B cell (primary cell): ENCODE results near the gene FES. TPM values are rescaled to one million over a fixed set of nuclear protein-coding genes. Genes with fewer than 3 reads are reported as not detected.

Source experiments
- ATAC-seq: fragments of 200-7000 bp; cut with Tn5 transposase; one replicate; pipeline ENCODE4 v1.10.0; 2021; ENCODE audit warnings: low read depth, mild to moderate bottlenecking, moderate number of reproducible peaks, moderate library complexity
- CTCF ChIA-PET: fragments of 350-600 bp; sonication (Branson Sonifier 250); formaldehyde crosslinking; loops from one replicate; lab custom pipeline; 2021; ENCODE audit warnings: antibody characterized with exemption, inconsistent platforms; lab: Charles Lee
- POLR2A ChIA-PET: fragments of 350-600 bp; sonication (Branson Sonifier 250); formaldehyde crosslinking; loops from one replicate; lab custom pipeline; 2021; ENCODE audit warnings: antibody characterized with exemption; lab: Charles Lee
- DNase-seq: peaks from one replicate; pipeline ENCODE4 v3.0.0; 2013
- H2AFZ ChIP-seq: 2 replicates; pipeline ENCODE4 v1.6.1; 2012; ENCODE audit warnings: mild to moderate bottlenecking, low read depth, low read length; ENCODE audit not compliant: insufficient read depth, poor library complexity, severe bottlenecking
- H3K27ac ChIP-seq, 2 donors: 1 replicate in 1 of 2; 2 replicates in 1 of 2; pipeline ENCODE4 v1.5.1; 2012 to 2013; ENCODE audit warnings: low read length in 2 of 2, mild to moderate bottlenecking in 2 of 2, moderate library complexity in 1 of 2
- H3K27me3 ChIP-seq, 4 experiments: fragments of 200-600 bp in 1 of 4; sonication (generic) in 1 of 4; replicated peaks in 1 of 4; 1 replicate in 2 of 4; 2 replicates in 2 of 4; pipeline versions ENCODE4 v1.6.1 to v1.7.0; 2013 to 2016; ENCODE audit warnings: low read length in 3 of 4, mild to moderate bottlenecking in 2 of 4, mixed read lengths in 1 of 4, moderate library complexity in 1 of 4; ENCODE audit not compliant: insufficient read depth in 4 of 4, control insufficient read depth in 3 of 4; ENCODE audit errors: control extremely low read depth in 1 of 4
- H3K36me3 ChIP-seq, 2 experiments: replicated peaks in 1 of 2; 1 replicate in 1 of 2; 2 replicates in 1 of 2; pipeline versions ENCODE4 v1.6.1 to v1.7.1; 2013; ENCODE audit warnings: low read length in 1 of 2; ENCODE audit not compliant: insufficient read depth in 2 of 2, control insufficient read depth in 1 of 2; ENCODE audit errors: control extremely low read depth in 1 of 2, extremely low read depth in 1 of 2
- H3K4me1 ChIP-seq, 2 donors: fragments of 200-600 bp in 1 of 2; sonication (generic) in 1 of 2; 1 replicate in 1 of 2; 2 replicates in 1 of 2; pipeline versions ENCODE4 v1.5.1 to v1.6.1; 2013 to 2017; ENCODE audit warnings: low read length in 2 of 2; ENCODE audit not compliant: control insufficient read depth in 2 of 2, insufficient read depth in 2 of 2
- H3K4me2 ChIP-seq: replicated peaks from 2 replicates; pipeline ENCODE3; 2012; ENCODE audit warnings: mild to moderate bottlenecking, low read depth, low read length; ENCODE audit not compliant: poor library complexity, severe bottlenecking
- H3K4me3 ChIP-seq, 5 experiments: fragments of 200-600 bp in 1 of 5; sonication (generic) in 1 of 5; 1 replicate in 3 of 5; 2 replicates in 2 of 5; pipeline versions ENCODE4 v1.5.1 to v1.7.0; 2011 to 2016; ENCODE audit warnings: low read length in 4 of 5, mild to moderate bottlenecking in 4 of 5, low read depth in 2 of 5, control low read depth in 1 of 5, moderate library complexity in 1 of 5; ENCODE audit not compliant: insufficient read depth in 1 of 5; ENCODE audit errors: control extremely low read depth in 1 of 5, extremely low read depth in 1 of 5
- H3K79me2 ChIP-seq: fragments of 200-600 bp; sonication (generic); one replicate; pipeline ENCODE4 v1.6.0; 2016; ENCODE audit warnings: low read length; ENCODE audit not compliant: control insufficient read depth, insufficient read depth
- H3K9ac ChIP-seq: fragments of 200-600 bp; sonication (generic); 2 replicates; pipeline ENCODE4 v1.6.1; 2017; ENCODE audit warnings: mild to moderate bottlenecking, low read length, moderate library complexity
- H3K9me3 ChIP-seq, 3 donors: one replicate each; pipeline versions ENCODE4 v1.6.1 to v1.7.1; 2013; ENCODE audit warnings: low read length in 2 of 3; ENCODE audit not compliant: control insufficient read depth in 2 of 3, insufficient read depth in 1 of 3; ENCODE audit errors: control extremely low read depth in 1 of 3
- H4K20me1 ChIP-seq: 2 replicates; pipeline ENCODE4 v1.6.0; 2012; ENCODE audit warnings: mild to moderate bottlenecking, low read length; ENCODE audit not compliant: insufficient read depth, control insufficient read depth, poor library complexity, severe bottlenecking
- H3K27ac Mint-ChIP-seq: one replicate; pipeline ENCODE4 v1.8.0; 2021; ENCODE audit warnings: mixed read lengths
- H3K27me3 Mint-ChIP-seq: one replicate; pipeline ENCODE4 v1.8.0; 2021; ENCODE audit warnings: mixed read lengths
- H3K4me1 Mint-ChIP-seq: one replicate; pipeline ENCODE4 v1.8.0; 2021; ENCODE audit warnings: mixed read lengths
- H3K4me3 Mint-ChIP-seq: one replicate; pipeline ENCODE4 v1.8.0; 2021; ENCODE audit warnings: mixed read lengths
- H3K9me3 Mint-ChIP-seq: one replicate; pipeline ENCODE4 v1.8.0; 2022; ENCODE audit warnings: mixed read lengths; ENCODE audit not compliant: insufficient read depth
- CTCF ChIP-seq: fragments of 200-600 bp; IDR thresholded peaks from one replicate; pipeline ENCODE4 v1.8.0; 2022; ENCODE audit warnings: antibody characterized with exemption, mild to moderate bottlenecking
- EZH2 ChIP-seq: IDR thresholded peaks from 2 replicates; pipeline ENCODE4 v1.6.1; 2012; ENCODE audit warnings: borderline replicate concordance, low read depth, mild to moderate bottlenecking, moderate library complexity, low read length; ENCODE audit not compliant: insufficient read depth, poor library complexity, severe bottlenecking
- WGBS: methylation state at CpG from one replicate; pipeline ENCODE4 v1.1.5; 2013; ENCODE audit warnings: missing lambda C conversion rate; ENCODE audit not compliant: insufficient coverage; 5-methylcytosine and 5-hydroxymethylcytosine counted together
- intact Hi-C: fragments of 100-400 bp; cut with micrococcal nuclease; formaldehyde crosslinking; loops from one replicate; pipeline ENCODE4 v1.10.0; 2022
- polyA plus RNA-seq: library from polyadenylated mRNA; depleted of rRNA; stranded (reverse); fragments of >200 nt; gene quantifications from 2 replicates; pipeline ENCODE4 v1.2.3, GENCODE V29; 2012
- total RNA-seq, 2 donors: library from RNA; stranded (reverse); fragments of 120-200 nt in 1 of 2; gene quantifications; 1 replicate in 1 of 2; 2 replicates in 1 of 2; pipeline versions ENCODE4 v1.2.3 to v1.2.4, GENCODE V29; 2013 to 2022

The FES gene
- total and polyA plus RNA-seq, 2 donors (not counting 1 experiment from before 2014, with no cell fraction given): 23.9 to 31.4 TPM

- Mint-ChIP-seq H3K27me3 (no peaks in the 10 kb centered on the region), H3K4me1 (peaks cover 20% of the 10 kb centered on the region), H3K9me3 (no peaks in the 10 kb centered on the region), H3K4me3 (no peak overlapping the region), H3K27ac (no peak overlapping the region)
- ATAC-seq (no peak), DNase-seq (no peak)
- POLR2A ChIA-PET: no interaction called here
- CTCF ChIA-PET: interaction anchor here (1.2 to 14.4 kb wide), 3 partner anchors 12 to 246 kb away, joined by 3 to 260 read pairs (median 3); partner anchors contain the start of genes HDDC3 and UNC45A
- TF ChIP-seq EZH2: no peak
- TF ChIP-seq CTCF: no peak
- no peak overlapping the region for H3K27ac ChIP-seq
- no peak overlapping the region for H2AFZ ChIP-seq
- H3K4me3 ChIP-seq: no peak overlapping the region
- no peak overlapping the region for H3K4me2 ChIP-seq
- H4K20me1 ChIP-seq: no peaks in the 10 kb centered on the region
- H3K9me3 ChIP-seq: peaks cover 0 to 6% (median 0%) of the 10 kb centered on the region in 3 donors
- peaks cover 12% of the 10 kb centered on the region for H3K79me2 ChIP-seq
- intact Hi-C loops: no loop called here
- H3K36me3 ChIP-seq: peaks cover 0 to 48% of the 10 kb centered on the region in 2 experiments
- H3K9ac ChIP-seq: no peak overlapping the region
- over 99% methylated on average over 31 of the region's 33 CpGs for WGBS
- H3K27me3 ChIP-seq: no peaks in the 10 kb centered on the region
- peaks cover 16 to 20% of the 10 kb centered on the region in 2 donors for H3K4me1 ChIP-seq
These were observed 9.1 kb downstream of the FES start for GRCh38 chr15:90893175-90894090.
